ENCODE data around the gene GPX5.
"Not testable (repeated sequence)": the region's sequence is repeated elsewhere in the genome, so short reads cannot be mapped to it uniquely, and the experiment has no call there.

Gene GPX5

GRCh38 chr6:28534875-28535274 lies 9.2 kb downstream of the GPX5 start:
- Mint-ChIP-seq H3K4me1 (peaks cover 16% of the 10 kb centered on the region), H3K27me3 (peaks cover 46% of the 10 kb centered on the region), H3K36me3 (ENCODE audit: low read depth) (no peaks in the 10 kb centered on the region), H3K4me3 (no peak overlapping the region), H3K9me3 (peaks cover 3% of the 10 kb centered on the region), H3K27ac (no peak overlapping the region)
- ATAC-seq (no peak), DNase-seq (no peak)

DNA sequence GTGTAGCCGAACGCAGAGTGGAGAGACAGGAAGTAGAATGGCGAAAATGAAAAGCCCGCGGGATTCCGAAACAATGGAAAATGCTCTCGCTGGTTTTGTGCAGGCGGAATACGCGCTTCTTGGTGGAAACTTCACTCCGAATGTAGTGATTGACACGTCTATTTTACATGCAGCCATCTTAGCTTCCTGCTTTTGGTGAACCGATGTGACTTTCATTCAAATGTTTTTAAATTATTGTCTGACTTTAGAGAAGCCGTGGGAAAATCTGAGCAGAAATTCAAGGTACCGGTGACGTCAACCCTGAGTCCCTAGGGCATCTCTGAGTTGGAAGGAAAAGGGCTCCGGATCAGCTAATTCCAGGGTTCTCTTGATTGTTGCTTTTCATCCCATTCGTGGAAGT lies 11.4 kb downstream of the GPX5 start:
- no peak for ATAC-seq
- peaks cover 50% of the 10 kb centered on the region for H3K27me3 Mint-ChIP-seq

GRCh38 chr6:28537509-28538140 lies 11.9 kb downstream of the GPX5 start:
- peaks cover 53% of the 10 kb centered on the region for H3K27me3 Mint-ChIP-seq
- H3K9me3 Mint-ChIP-seq: peaks cover 10% of the 10 kb centered on the region
- peaks cover 28% of the 10 kb centered on the region for H3K4me1 Mint-ChIP-seq
- peak overlapping the region; percentile 73 for H3K27ac Mint-ChIP-seq
- H3K4me3 Mint-ChIP-seq: peak overlapping the region; percentile 68
- ATAC-seq: peak; percentile 93
- DNase-seq: peak; percentile 34
- no peaks in the 10 kb centered on the region for H3K36me3 Mint-ChIP-seq (ENCODE audit: low read depth)

More for the DNA sequence above, 11.4 kb downstream of the GPX5 start:
- peak overlapping the region; percentile 73 for H3K27ac Mint-ChIP-seq
- peaks cover 22% of the 10 kb centered on the region for H3K4me1 Mint-ChIP-seq
- peak overlapping the region; percentile 68 for H3K4me3 Mint-ChIP-seq
- no peaks in the 10 kb centered on the region for H3K36me3 Mint-ChIP-seq (ENCODE audit: low read depth)
- H3K9me3 Mint-ChIP-seq: peaks cover 10% of the 10 kb centered on the region
- DNase-seq: no peak

GRCh38 chr6:28541996-28542395 lies 16.3 kb downstream of the GPX5 start:
- Mint-ChIP-seq H3K4me1 (peaks cover 41% of the 10 kb centered on the region), H3K36me3 (ENCODE audit: low read depth) (no peaks in the 10 kb centered on the region), H3K4me3 (peak overlapping the region; percentile 76), H3K27me3 (peaks cover 63% of the 10 kb centered on the region), H3K9me3 (peaks cover 7% of the 10 kb centered on the region), H3K27ac (no peak overlapping the region)
- no peak for ATAC-seq
- DNase-seq: no peak

DNA sequence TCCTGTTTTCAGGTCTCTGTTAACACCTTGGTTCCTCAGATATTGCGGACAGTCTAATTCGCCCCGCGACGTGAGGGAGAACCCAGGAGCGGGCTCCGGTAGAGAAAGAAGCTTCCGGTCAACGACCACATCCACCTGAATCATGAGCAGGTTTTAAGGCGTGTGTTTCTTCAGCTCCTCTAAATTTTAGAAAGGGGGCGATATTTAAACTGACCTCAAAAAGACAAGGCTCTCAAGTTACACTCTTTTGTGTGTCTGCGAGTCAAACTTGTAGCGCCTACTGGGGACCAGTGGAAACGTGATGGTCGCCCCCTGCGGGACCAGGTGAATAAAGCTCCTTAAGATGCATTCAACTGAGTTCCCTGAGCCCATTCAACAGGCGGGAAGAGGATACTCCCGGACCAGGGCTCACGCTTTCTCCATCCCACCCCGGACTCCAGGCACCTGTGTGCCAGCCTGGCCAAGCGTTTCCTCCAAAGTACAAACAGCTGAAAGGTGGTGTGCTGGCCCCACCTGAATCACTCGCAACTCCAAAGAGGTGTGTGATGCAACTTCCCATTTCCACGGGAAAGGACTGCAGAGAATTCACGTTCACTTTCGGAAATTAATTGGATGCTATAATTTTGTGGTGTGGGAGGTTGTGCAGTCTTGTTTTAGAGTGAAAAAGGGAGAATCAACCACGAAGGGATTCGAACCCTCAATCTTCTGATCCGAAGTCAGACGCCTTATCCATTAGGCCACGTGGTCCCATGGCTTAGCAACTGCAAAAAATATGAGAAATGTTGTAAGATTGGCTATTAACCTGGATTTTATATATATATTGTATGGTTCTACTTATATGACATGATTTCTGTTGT lies 17.0 kb downstream of the GPX5 start:
- peaks cover 7% of the 10 kb centered on the region for H3K9me3 Mint-ChIP-seq
- ATAC-seq (peak; percentile 87), DNase-seq (peak; percentile 52)
- H3K27ac Mint-ChIP-seq: peak overlapping the region; percentile 83
- peaks cover 63% of the 10 kb centered on the region for H3K27me3 Mint-ChIP-seq
- H3K4me3 Mint-ChIP-seq: peak overlapping the region; percentile 76
- peaks cover 35% of the 10 kb centered on the region for H3K4me1 Mint-ChIP-seq
- no peaks in the 10 kb centered on the region for H3K36me3 Mint-ChIP-seq (ENCODE audit: low read depth)

DNA sequence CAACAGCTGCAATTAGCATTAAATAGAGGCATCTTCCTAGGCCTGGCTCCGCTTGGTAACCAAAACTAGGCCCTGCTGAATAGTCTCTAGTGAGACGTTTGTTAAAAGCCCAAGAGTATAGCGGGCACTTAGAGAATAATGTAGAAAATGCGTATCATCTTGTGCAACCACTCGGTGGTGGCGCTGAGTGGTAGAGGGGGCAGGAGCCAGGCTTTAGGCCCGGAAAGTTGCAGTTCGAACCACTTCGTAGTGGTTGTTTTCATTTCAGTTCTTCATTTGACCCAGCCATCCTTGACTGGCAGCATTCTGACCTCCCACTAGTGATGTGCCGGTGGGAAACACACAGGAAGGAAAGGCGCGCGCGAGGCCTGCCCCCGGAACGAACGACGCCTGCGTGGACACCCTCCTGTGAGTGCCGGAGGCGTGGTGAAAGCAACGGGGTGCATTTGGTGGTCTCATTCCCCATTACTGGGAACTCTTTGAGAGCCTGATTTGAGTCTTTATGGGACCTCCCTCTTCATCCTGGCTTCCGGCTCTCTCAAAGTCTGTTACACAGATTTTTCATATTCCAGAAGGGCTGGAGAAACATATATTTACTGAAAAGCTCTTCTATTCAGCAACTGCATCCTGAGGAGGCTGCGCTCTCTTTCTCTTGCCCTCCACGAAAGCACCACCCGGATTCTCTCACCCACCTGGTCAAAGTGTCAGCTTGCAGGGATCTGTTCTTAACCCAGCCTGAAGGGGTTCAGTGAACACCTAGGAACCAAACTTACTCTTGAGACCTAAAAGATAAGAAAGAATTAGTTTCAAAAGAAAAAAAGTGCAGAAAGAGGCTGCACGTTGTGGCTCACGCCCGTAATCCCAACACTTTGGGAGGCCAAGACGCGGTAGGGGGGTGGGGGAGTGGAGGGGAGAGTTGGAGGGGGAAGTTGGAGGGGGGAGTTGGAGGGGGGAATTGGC lies 18.2 kb downstream of the GPX5 start:
- peaks cover 7% of the 10 kb centered on the region for H3K9me3 Mint-ChIP-seq
- no peaks in the 10 kb centered on the region for H3K36me3 Mint-ChIP-seq (ENCODE audit: low read depth)
- peak overlapping the region; percentile 76 for H3K4me3 Mint-ChIP-seq
- ATAC-seq: no peak
- peak; percentile 27 for DNase-seq
- H3K4me1 Mint-ChIP-seq: peaks cover 27% of the 10 kb centered on the region
- peaks cover 65% of the 10 kb centered on the region for H3K27me3 Mint-ChIP-seq
- no peak overlapping the region for H3K27ac Mint-ChIP-seq

- ATAC-seq (no peak), DNase-seq (no peak)
- H3K4me1 Mint-ChIP-seq: peaks cover 27% of the 10 kb centered on the region
- H3K9me3 Mint-ChIP-seq: peaks cover 7% of the 10 kb centered on the region
- no peaks in the 10 kb centered on the region for H3K36me3 Mint-ChIP-seq (ENCODE audit: low read depth)
- no peak overlapping the region for H3K27ac Mint-ChIP-seq
- no peak overlapping the region for H3K4me3 Mint-ChIP-seq
- peaks cover 66% of the 10 kb centered on the region for H3K27me3 Mint-ChIP-seq
Observed at GRCh38 chr6:28545955-28546354, 20.3 kb downstream of the GPX5 start.

DNA sequence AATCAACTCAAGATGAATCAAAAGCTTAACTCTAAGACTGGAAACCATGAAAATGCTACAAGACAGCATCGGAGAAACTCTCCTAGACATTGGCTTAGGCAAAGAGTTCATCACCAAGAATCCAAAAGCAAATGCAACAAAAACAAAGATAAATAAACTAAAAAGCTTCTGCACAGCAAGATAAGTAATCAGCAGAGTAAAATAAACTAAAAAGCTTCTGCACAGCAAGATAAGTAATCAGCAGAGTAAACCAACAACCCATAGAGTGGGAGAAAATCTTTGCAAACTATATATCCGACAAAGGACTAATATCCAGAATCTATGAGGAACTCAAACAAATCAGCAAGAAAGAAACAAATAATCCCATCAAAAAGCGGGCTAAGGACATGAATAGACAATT lies 21.3 kb downstream of the GPX5 start:
- not testable (repeated sequence) for DNase-seq; H3K36me3 Mint-ChIP-seq (ENCODE audit: low read depth); H3K27ac Mint-ChIP-seq; H3K9me3 Mint-ChIP-seq; ATAC-seq; H3K4me3 Mint-ChIP-seq
- peaks cover 22% of the 10 kb centered on the region for H3K4me1 Mint-ChIP-seq
- peaks cover 65% of the 10 kb centered on the region for H3K27me3 Mint-ChIP-seq

GRCh38 chr6:28551891-28552666 lies 26.4 kb downstream of the GPX5 start:
- Mint-ChIP-seq H3K9me3 (no peaks in the 10 kb centered on the region), H3K4me3 (no peak overlapping the region), H3K36me3 (ENCODE audit: low read depth) (no peaks in the 10 kb centered on the region), H3K27me3 (peaks cover 71% of the 10 kb centered on the region), H3K4me1 (peaks cover 3% of the 10 kb centered on the region), H3K27ac (no peak overlapping the region)
- ATAC-seq: no peak
- DNase-seq: no peak

- no peaks in the 10 kb centered on the region for H3K36me3 Mint-ChIP-seq (ENCODE audit: low read depth)
- H3K27me3 Mint-ChIP-seq: peaks cover 65% of the 10 kb centered on the region
- no peaks in the 10 kb centered on the region for H3K9me3 Mint-ChIP-seq
- no peak overlapping the region for H3K4me3 Mint-ChIP-seq
- no peak overlapping the region for H3K27ac Mint-ChIP-seq
- DNase-seq (no peak), ATAC-seq (no peak)
- peaks cover 3% of the 10 kb centered on the region for H3K4me1 Mint-ChIP-seq
Observed at GRCh38 chr6:28553384-28553985, 27.8 kb downstream of the GPX5 start.

GRCh38 chr6:28553986-28554881 lies 28.6 kb downstream of the GPX5 start:
- H3K9me3 Mint-ChIP-seq: no peaks in the 10 kb centered on the region
- ATAC-seq (no peak), DNase-seq (no peak)
- peaks cover 64% of the 10 kb centered on the region for H3K27me3 Mint-ChIP-seq
- H3K4me1 Mint-ChIP-seq: peaks cover 3% of the 10 kb centered on the region
- H3K4me3 Mint-ChIP-seq: no peak overlapping the region
- no peak overlapping the region for H3K27ac Mint-ChIP-seq
- no peaks in the 10 kb centered on the region for H3K36me3 Mint-ChIP-seq (ENCODE audit: low read depth)

- DNase-seq (no peak), ATAC-seq (no peak)
- Mint-ChIP-seq H3K36me3 (ENCODE audit: low read depth) (no peaks in the 10 kb centered on the region), H3K9me3 (no peaks in the 10 kb centered on the region), H3K4me1 (peaks cover 3% of the 10 kb centered on the region), H3K27ac (no peak overlapping the region), H3K4me3 (no peak overlapping the region), H3K27me3 (peaks cover 69% of the 10 kb centered on the region)
Observed at GRCh38 chr6:28555136-28555535, 29.5 kb downstream of the GPX5 start.

GRCh38 chr6:28558629-28559028 lies 32.9 kb downstream of the GPX5 start:
- peaks cover 3% of the 10 kb centered on the region for H3K4me1 Mint-ChIP-seq
- ATAC-seq (no peak), DNase-seq (no peak)
- peaks cover 57% of the 10 kb centered on the region for H3K27me3 Mint-ChIP-seq
- no peaks in the 10 kb centered on the region for H3K9me3 Mint-ChIP-seq
- no peak overlapping the region for H3K27ac Mint-ChIP-seq
- no peaks in the 10 kb centered on the region for H3K36me3 Mint-ChIP-seq (ENCODE audit: low read depth)
- no peak overlapping the region for H3K4me3 Mint-ChIP-seq
